Esophagus squamous epithelium (tissue), 5 donors: ENCODE data around the gene CLDN5. TPM values are rescaled to one million over a fixed set of nuclear protein-coding genes. Genes with fewer than 3 reads are reported as not detected.

Experiments used
- DNase-seq: peaks from one replicate; lab custom pipeline; 2025; lab: John Stamatoyannopoulos, UW
- H3K27ac ChIP-seq, 4 donors: fragments of 200-600 bp; sonication (generic); one replicate each; pipeline ENCODE4 v1.5.1; 2016 to 2019; ENCODE audit warnings: mild to moderate bottlenecking in 1 of 4
- H3K27me3 ChIP-seq, 4 donors: fragments of 200-600 bp; sonication (generic); 1 replicate in 3 of 4; 2 replicates in 1 of 4; pipeline versions ENCODE4 v1.5.1 to v1.6.0; 2017 to 2021; ENCODE audit warnings: antibody characterized with exemption in 1 of 4
- H3K36me3 ChIP-seq, 3 donors: fragments of 200-600 bp; sonication (generic); one replicate each; pipeline ENCODE4 v1.5.1; 2016 to 2019
- H3K4me1 ChIP-seq, 3 donors: fragments of 200-600 bp; sonication (generic); one replicate each; pipeline ENCODE4 v1.5.1; 2017 to 2019
- H3K4me3 ChIP-seq, 4 donors: fragments of 200-600 bp; sonication (generic); 1 replicate in 3 of 4; 2 replicates in 1 of 4; pipeline ENCODE4 v1.5.1; 2016 to 2019; ENCODE audit warnings: mild to moderate bottlenecking in 2 of 4, moderate library complexity in 1 of 4
- H3K9me3 ChIP-seq, 3 donors: fragments of 200-600 bp; sonication (generic); one replicate each; pipeline ENCODE4 v1.5.1; 2016 to 2019
- CTCF ChIP-seq, 6 experiments: fragments of 450-650 bp in 4 of 6; fragments of 200-600 bp in 2 of 6; sonication (generic) in 2 of 6; IDR thresholded peaks; one replicate each; pipeline ENCODE4 v1.5.1; 2016 to 2019; ENCODE audit warnings: antibody characterized with exemption in 6 of 6, mild to moderate bottlenecking in 4 of 6, moderate library complexity in 4 of 6
- POLR2A ChIP-seq, 4 donors: fragments of 450-650 bp; IDR thresholded peaks; one replicate each; pipeline ENCODE4 v1.6.1; 2017; ENCODE audit warnings: antibody characterized with exemption in 4 of 4, mild to moderate bottlenecking in 4 of 4, moderate library complexity in 3 of 4
- WGBS, 2 donors: methylation state at CpG; one replicate each; pipeline ENCODE4 v1.1.5; 2018; 5-methylcytosine and 5-hydroxymethylcytosine counted together
- intact Hi-C: fragments of 100-400 bp; cut with DNase I; formaldehyde crosslinking; loops from one replicate; pipeline ENCODE4 v1.15.0; 2022
- total RNA-seq, 4 donors: library from RNA; depleted of rRNA; stranded (reverse); fragments of >200 nt; gene quantifications; one replicate each; pipeline ENCODE4 v1.1.0, GENCODE V29; 2016
- donor health status: DM: yes; HTN: yes; CAD: no.

The CLDN5 gene
- total RNA-seq, 4 donors from 2014 or later, result 9.7 to 62.9 (median 23.0) TPM

- Histone ChIP-seq H3K36me3 (no peaks in the 10 kb centered on the region), H3K9me3 (no peaks in the 10 kb centered on the region), H3K4me3 (no peak overlapping the region), H3K27me3 (peaks cover 0 to 70% (median 5%) of the 10 kb centered on the region in 4 donors), H3K4me1 (peaks cover 14 to 27% (median 17%) of the 10 kb centered on the region in 3 donors), H3K27ac (no peak overlapping the region)
- whole genome bisulfite sequencing, 2 donors, result 50 to 76% methylated on average over 4 to 8 of the region's 17 CpGs
- intact Hi-C loops, result no loop called here
- TF ChIP-seq POLR2A (IDR thresholded peaks at IDR 0.05) (no peak), CTCF (IDR thresholded peaks at IDR 0.05) (no peak)
- no peak for DNase-seq
These were observed 3.7 kb upstream of the CLDN5 start for GRCh38 chr22:19527861-19528417.

- no peak for TF ChIP-seq CTCF (IDR thresholded peaks at IDR 0.05)
- TF ChIP-seq POLR2A (IDR thresholded peaks at IDR 0.05), result no peak
- peaks cover 0 to 76% (median 5%) of the 10 kb centered on the region in 4 donors for H3K27me3 ChIP-seq
- WGBS, 2 donors, result 76 to 80% methylated on average over 5 of the region's 5 CpGs
- H3K9me3 ChIP-seq, result no peaks in the 10 kb centered on the region
- no peak for DNase-seq
- no peak overlapping the region for H3K27ac ChIP-seq
- intact Hi-C loops, result no loop called here
- no peaks in the 10 kb centered on the region for H3K36me3 ChIP-seq
- no peak overlapping the region for H3K4me3 ChIP-seq
- H3K4me1 ChIP-seq, result peaks cover 14 to 33% (median 17%) of the 10 kb centered on the region in 3 donors
These were observed 3.1 kb upstream of the CLDN5 start for GRCh38 chr22:19527321-19527721.

- intact Hi-C loops, result no loop called here
- Histone ChIP-seq H3K4me1 (peaks cover 14 to 33% (median 17%) of the 10 kb centered on the region in 3 donors), H3K27ac (no peak overlapping the region), H3K27me3 (peaks cover 0 to 80% (median 5%) of the 10 kb centered on the region in 4 donors), H3K9me3 (no peaks in the 10 kb centered on the region), H3K36me3 (no peaks in the 10 kb centered on the region), H3K4me3 (no peak overlapping the region)
- no peak for TF ChIP-seq CTCF (IDR thresholded peaks at IDR 0.05)
- WGBS, 2 donors, result 67 to 79% methylated on average over 2 to 3 of the region's 7 CpGs
- DNase-seq, result no peak
These were observed 2.5 kb upstream of the CLDN5 start for GRCh38 chr22:19526702-19527111.

GRCh38 chr22:19526076-19526701 is 2.0 kb upstream of the CLDN5 start:
- WGBS, 2 donors, result 94 to 97% methylated on average over 5 to 8 of the region's 11 CpGs
- Histone ChIP-seq H3K9me3 (no peaks in the 10 kb centered on the region), H3K4me3 (no peak overlapping the region), H3K27me3 (peaks cover 0 to 80% (median 5%) of the 10 kb centered on the region in 4 donors), H3K4me1 (peaks cover 14 to 33% (median 17%) of the 10 kb centered on the region in 3 donors), H3K27ac (peak overlapping the region in 2 of 4 donors; percentile 83 to 87), H3K36me3 (no peaks in the 10 kb centered on the region)
- intact Hi-C loops, result no loop called here
- TF ChIP-seq POLR2A (IDR thresholded peaks at IDR 0.05), result no peak
- no peak for DNase-seq

- no peaks in the 10 kb centered on the region for H3K36me3 ChIP-seq
- no peak overlapping the region for H3K4me3 ChIP-seq
- peaks cover 14 to 33% (median 17%) of the 10 kb centered on the region in 3 donors for H3K4me1 ChIP-seq
- no peak for DNase-seq
- intact Hi-C loops, result no loop called here
- 63 to 76% methylated on average over 3 of the region's 3 CpGs for WGBS, 2 donors
- TF ChIP-seq CTCF (IDR thresholded peaks at IDR 0.05) (no peak), POLR2A (IDR thresholded peaks at IDR 0.05) (no peak)
- H3K27ac ChIP-seq, result peak overlapping the region in 2 of 4 donors; percentile 83 to 87
- no peaks in the 10 kb centered on the region for H3K9me3 ChIP-seq
- peaks cover 0 to 77% (median 5%) of the 10 kb centered on the region in 4 donors for H3K27me3 ChIP-seq
These were observed 1.5 kb upstream of the CLDN5 start for GRCh38 chr22:19525666-19526065.
